Left renal pelvis (tissue), 4 donors: ENCODE measurements around the gene TMEM8B. TPM values are rescaled to one million over a fixed set of nuclear protein-coding genes. Genes with fewer than 3 reads are reported as not detected.
A peak's percentile ranks its signal among the peaks of the same experiment; 100 is the strongest.

Experiments used
- DNase-seq, 4 donors: peaks; one replicate each; pipeline ENCODE4 v3.0.0-alpha.2; 2013; ENCODE audit warnings: low read depth in 4 of 4, low spot score in 3 of 4
- polyA plus RNA-seq, 4 donors: library from polyadenylated mRNA; unstranded; fragments of 120-200 nt; gene quantifications; one replicate each; pipeline ENCODE4 v1.2.1, GENCODE V29; 2013; ENCODE audit not compliant: insufficient read length in 4 of 4

Gene TMEM8B
- polyA plus RNA-seq, 4 donors: 28.8 to 44.5 (median 30.5) TPM

DNA sequence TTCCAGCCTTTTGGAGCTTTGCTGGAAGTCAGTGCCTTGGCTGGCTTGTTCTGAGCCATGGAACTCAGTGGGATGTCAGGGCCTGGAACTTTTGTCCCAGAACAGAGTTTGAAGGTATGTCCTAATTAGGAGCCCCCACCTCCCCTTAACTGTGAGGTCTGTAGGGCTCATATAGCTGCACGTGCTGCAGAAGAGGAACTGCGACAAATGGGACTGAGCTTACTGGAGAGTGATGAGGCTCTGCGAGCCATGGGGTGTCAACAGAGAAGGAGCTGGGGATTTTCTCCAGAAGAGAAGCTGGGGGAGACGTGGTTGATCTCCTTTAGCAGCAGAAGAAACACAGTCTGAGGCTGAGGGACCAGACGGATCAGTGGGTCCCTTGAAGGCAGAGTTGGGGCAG lies 10.9 kb downstream of the TMEM8B start:
- DNase-seq: no peak

GRCh38 chr9:35840881-35841644 lies 12.0 kb downstream of the TMEM8B start:
- no peak for DNase-seq

DNA sequence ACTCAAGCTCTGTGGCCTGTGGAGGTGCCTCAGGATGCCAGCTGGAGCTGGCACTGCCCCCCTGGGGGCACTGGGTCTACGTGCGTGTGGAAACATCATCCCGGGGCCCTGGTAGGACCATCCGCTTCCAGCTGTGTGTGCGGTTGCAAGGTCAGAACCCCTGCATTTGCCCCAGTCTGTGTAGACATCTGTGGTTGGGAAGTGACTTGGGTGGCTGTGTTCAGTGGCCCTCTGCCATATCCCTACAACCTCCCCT lies 12.5 kb downstream of the TMEM8B start:
- DNase-seq: no peak

- no peak for DNase-seq
These were observed 13.2 kb downstream of the TMEM8B start for GRCh38 chr9:35842020-35842745.

GRCh38 chr9:35842795-35843194 lies 13.8 kb downstream of the TMEM8B start:
- no peak for DNase-seq

DNA sequence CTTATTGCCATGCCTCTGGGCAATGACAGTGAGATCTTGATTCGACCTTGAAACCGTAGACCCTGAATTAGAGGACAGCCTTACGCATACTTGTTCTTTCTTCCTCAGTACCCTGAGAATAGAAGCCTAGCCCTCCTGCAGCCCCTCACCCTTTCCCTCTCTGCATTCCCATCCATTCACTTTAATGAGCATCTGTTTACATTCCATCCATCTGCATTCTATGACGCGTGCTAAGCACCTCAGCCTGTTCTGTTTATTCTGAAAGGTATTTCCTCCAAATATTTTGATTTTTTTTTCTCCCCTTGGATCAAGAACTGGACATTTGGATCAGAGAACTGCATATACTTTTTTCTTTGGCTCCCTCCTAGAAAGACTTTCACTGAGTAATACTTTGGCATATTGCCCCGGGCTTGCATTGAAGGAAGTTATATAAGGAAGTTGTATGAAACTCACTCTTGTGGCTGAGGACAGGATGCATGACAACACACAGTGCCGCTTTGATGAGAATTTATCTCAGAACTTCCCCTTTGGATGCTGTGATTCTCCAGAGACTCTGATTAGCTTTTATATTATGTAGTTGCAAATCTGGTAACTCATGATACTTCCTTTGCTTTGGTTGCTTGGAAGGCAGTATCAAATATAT lies 15.7 kb downstream of the TMEM8B start:
- DNase-seq: peak in 3 of 4 donors; percentile 26 to 53 (median 36)

DNA sequence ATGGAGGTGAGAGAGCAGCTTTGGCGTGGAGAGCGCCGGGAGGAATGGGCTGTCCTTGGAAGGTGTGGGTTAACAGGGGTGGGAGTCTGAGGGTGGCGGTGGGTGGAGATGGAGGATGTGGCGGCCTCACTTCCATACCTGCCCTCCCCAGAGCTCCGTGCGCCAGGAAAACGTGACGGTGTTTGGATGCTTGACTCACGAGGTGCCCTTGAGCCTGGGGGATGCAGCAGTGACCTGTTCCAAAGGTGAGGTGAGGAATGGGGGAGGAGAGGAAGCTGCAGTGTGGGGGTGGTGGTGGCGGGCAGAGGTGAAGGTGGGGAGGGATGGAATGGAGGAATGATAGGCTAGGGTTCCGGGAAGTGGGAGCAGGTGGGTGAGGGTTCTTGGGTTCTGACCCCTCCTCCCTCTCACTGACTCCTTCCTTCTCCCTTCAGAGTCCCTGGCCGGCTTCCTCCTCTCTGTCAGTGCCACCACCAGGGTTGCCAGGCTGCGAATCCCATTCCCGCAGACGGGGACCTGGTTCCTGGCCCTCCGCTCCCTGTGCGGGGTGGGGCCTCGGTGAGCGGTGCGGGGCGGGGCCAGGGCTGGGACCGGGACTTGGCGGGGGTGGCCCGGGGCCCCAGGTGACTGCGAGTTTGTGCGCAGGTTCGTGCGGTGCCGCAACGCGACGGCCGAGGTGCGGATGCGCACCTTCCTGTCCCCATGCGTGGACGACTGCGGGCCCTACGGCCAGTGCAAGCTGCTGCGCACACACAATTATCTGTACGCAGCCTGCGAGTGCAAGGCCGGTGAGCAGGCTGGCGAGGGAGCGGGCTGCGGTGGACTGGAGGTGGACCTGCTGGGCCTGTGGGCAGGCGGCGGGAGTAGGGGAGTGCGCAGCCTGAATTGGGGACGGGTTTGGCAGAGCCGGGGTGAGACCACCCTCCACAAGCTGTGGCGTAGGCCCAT lies 17.1 kb downstream of the TMEM8B start:
- DNase-seq: no peak

DNA sequence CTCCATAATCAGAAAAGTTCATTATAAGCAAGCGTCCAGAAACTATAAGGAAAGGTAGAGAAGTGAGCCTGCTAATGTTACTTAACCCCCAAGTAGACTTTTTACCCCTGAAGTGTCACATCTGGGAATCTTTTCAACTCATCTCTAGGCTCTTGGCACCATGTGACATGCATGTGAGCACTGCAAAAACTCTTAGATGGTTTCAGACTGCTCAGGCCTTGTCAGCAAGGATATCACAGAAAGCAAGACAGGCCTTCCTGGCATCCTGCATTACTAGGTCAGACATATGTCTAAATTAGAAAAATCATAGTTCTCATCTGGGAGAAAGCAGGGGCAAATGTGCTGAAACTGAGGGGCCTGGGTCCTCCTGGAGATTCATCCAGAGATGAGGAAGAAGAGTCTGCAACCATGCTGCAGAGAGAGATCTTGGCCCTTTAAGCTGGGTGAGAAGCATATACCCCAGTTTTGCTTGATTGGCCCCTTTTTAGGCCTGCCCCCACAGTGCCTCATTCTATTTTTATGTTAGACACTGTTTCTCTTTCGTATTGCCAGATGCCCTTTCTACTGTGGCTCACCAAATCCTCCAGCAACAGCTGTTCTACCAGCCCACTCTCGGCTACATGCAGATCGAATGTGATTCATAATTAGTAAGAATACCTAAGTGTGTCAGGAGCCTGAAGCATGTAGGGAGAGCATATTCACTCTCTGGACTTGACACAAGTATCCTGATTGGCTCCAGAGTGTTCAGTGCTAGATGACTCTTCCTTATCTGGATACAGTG lies 19.0 kb downstream of the TMEM8B start:
- no peak for DNase-seq

DNA sequence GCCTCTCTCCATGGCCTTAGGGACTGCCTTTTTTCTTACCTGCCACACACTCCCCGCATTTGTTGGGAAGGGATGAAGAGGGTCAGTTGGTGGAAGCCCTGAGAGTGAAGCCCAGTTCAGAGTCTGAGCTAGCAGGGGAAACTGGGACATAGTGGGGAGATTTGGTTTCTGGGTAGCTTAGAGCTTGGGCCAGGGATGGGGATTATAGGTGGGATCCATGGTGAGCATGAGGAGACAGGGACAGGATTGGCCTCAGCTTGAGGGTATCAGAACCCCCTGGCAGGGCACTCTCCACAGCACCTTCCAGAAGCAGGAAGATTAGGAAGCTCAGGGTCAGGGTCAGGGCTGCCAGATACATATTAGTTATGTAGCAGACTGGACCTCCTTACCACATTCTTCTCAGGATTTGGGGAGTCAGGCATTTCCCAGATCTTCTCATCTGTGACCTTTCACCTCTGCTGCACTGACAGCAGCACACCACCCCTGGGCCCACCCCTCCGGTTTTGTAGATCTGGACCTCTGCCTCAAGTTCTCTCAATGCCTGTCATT lies 23.3 kb downstream of the TMEM8B start:
- no peak for DNase-seq

- DNase-seq: no peak
These were observed 24.1 kb downstream of the TMEM8B start for GRCh38 chr9:35852876-35853865.

GRCh38 chr9:35854091-35854762 lies 25.2 kb downstream of the TMEM8B start:
- no peak for DNase-seq

- DNase-seq: no peak
These were observed 27.2 kb downstream of the TMEM8B start for GRCh38 chr9:35856206-35856605.

GRCh38 chr9:35856882-35857281 lies 27.9 kb downstream of the TMEM8B start:
- no peak for DNase-seq

GRCh38 chr9:35858458-35858857 lies 29.4 kb downstream of the TMEM8B start:
- DNase-seq: no peak

- no peak for DNase-seq
These were observed 30.4 kb downstream of the TMEM8B start for GRCh38 chr9:35859310-35859989.

GRCh38 chr9:35859990-35860339 lies 30.9 kb downstream of the TMEM8B start:
- no peak for DNase-seq

GRCh38 chr9:35861161-35861897 lies 32.3 kb downstream of the TMEM8B start:
- DNase-seq: no peak
